Activated naive CD4-positive, alpha-beta T cell treated with anti-CD3 and anti-CD28 coated beads for 36 hours (primary cell): Measurements from ENCODE around the gene OR10K2. TPM values are rescaled to one million over a fixed set of nuclear protein-coding genes. Genes with fewer than 3 reads are reported as not detected.

Experiments
- total RNA-seq, 2 experiments: library from RNA; stranded (reverse); gene quantifications; one replicate each; pipeline ENCODE4 v1.2.3, GENCODE V29; 2021

The OR10K2 gene
- total RNA-seq, 2 experiments from 2014 or later, result not detected

Other genes with a start within 250 kb of the OR10K2 start
- gene CD1D, start 245.3 kb downstream of the OR10K2 start, total RNA-seq, result not detected
- not detected for gene CD1A, start 171.8 kb downstream of the OR10K2 start, total RNA-seq
- gene CD1C, start 136.3 kb downstream of the OR10K2 start, total RNA-seq, result under 1 TPM; 0.19 to 0.37 TPM
- not detected for gene CD1B, start 94.7 kb downstream of the OR10K2 start, total RNA-seq
- gene CD1E, start 72.3 kb downstream of the OR10K2 start, total RNA-seq, result not detected
- gene OR10T2, start 26.8 kb downstream of the OR10K2 start, total RNA-seq, result not detected
- gene OR10K1, start 35.6 kb upstream of the OR10K2 start, total RNA-seq, result not detected
- gene OR10R2, start 46.0 kb upstream of the OR10K2 start, total RNA-seq, result not detected
- gene OR6Y1, start 128.2 kb upstream of the OR10K2 start, total RNA-seq, result not detected
- gene OR6P1, start 144.3 kb upstream of the OR10K2 start, total RNA-seq, result not detected
- gene OR10X1, start 153.7 kb upstream of the OR10K2 start, total RNA-seq, result not detected
- gene OR10Z1, start 179.0 kb upstream of the OR10K2 start, total RNA-seq, result not detected